ENCODE measurements around the gene HNRNPR. TPM values are rescaled to one million over a fixed set of nuclear protein-coding genes. Genes with fewer than 3 reads are reported as not detected.
A peak's percentile ranks its signal among the peaks of the same experiment; 100 is the strongest.

HNRNPR gene
- total RNA-seq (100 to 1,000 TPM in 4 of 5 experiments, 10 to 100 TPM in 1; 97.4 to 235 (median 117) TPM), polyA plus RNA-seq (100 to 1,000 TPM; 197 to 208 TPM), total RNA-seq (130 reads per million, percentile 88 among the genes with 10 or more reads in this experiment)

DNA sequence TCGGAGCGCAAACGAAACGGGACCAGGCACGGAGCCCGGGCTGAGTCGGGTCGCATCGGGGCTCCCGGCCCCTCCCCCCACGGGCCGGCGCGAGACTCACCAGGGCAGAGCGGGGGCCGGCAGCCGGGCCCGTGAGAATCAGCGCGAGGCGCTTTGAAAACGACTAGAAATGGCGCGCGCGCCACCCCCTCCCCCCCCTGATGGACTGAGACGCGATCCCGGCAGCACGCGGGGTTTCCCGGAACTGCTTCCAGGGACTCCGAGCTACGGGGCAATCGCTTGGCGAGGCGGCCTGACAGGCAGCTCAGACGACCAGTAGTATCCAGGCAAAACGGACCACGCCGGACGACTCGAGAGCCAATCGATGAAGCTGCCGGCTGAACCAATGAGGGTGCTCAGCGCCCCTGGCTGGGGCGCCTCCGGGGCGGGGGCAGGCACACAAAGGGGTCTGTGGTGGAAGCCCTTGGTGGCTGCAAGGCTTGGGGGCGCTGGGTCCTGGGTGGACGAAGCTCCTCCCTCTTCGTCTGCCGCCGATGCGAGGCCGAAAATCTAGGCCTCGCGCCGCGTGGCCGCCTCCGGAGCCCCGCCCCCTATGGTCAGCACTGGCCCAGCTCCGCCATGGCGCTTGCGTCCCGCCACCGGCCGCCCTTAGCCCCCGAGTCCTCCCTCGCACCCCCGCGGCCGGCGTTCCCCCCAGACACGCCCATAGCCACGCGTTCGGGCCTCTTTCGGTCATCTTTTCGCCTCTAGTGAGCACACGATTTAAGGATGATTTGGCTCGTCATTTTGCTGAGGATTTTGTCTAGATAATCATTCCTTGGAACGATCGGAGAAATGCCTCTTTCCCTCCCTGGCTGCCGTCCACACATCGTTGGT is at the start of gene HNRNPR:
HNRNPR (minus strand) TSS at position 174 of the 876 bp plus-strand sequence. CDS start 3,276 bp downstream, outside the sequence.
- no peaks in the 10 kb centered on the region for H3K27me3 ChIP-seq (ENCODE audit: control insufficient read depth in 2 of 2, insufficient read depth in 2 of 2, low read length in 2 of 2)
- H3K27me3 Mint-ChIP-seq: no peaks in the 10 kb centered on the region
- no peaks in the 10 kb centered on the region for H3K9me3 ChIP-seq (ENCODE audit: control insufficient read depth in 2 of 3, low read length in 3 of 3)
- peaks cover 34 to 47% (median 45%) of the 10 kb centered on the region in 7 donors for H3K4me1 Mint-ChIP-seq
- peak within 1 kb of the TSS; percentile 89 for H3K4me3 ChIP-seq (ENCODE audit: low read length)
- H3K4me1 ChIP-seq (ENCODE audit: control insufficient read depth in 2 of 2, insufficient read depth in 2 of 2, low read length in 2 of 2): peaks cover 25 to 28% of the 10 kb centered on the region in 2 donors
- peak within 1 kb of the TSS; percentile 83 for H3K27ac ChIP-seq (ENCODE audit: low read depth, low read length)
- intact Hi-C loops (cut with micrococcal nuclease): loop anchor here (1.0 to 10.0 kb wide), 9 partner anchors 24 to 1560 kb away; partner anchors contain the start of genes ASAP3 (in 2 of the 2), E2F2 (in 2 of the 2), SRRM1 (in 1 of the 2) and TCEA3 (in 1 of the 2)
- ATAC-seq (peak; percentile 97), DNase-seq (peak; percentile 90 to 99 (median 97))
- ChIA-PET POLR2A (interaction anchor here (0.6 to 2.4 kb wide), 20 partner anchors 10 to 1583 kb away, joined by 3 to 62 read pairs (median 4); partner anchors contain the start of gene ZNF436), CTCF (interaction anchor here (1.0 kb wide), 1 partner anchor 24 kb away, joined by 3 read pairs; no protein-coding TSS in a partner anchor)
- H3K27ac Mint-ChIP-seq: peak within 1 kb of the TSS; percentile 89 to 98 (median 97)
- H3K36me3 Mint-ChIP-seq: peaks cover 0 to 11% (median 0%) of the 10 kb centered on the region in 5 donors
- H3K9me3 Mint-ChIP-seq: peaks cover 0 to 2% (median 0%) of the 10 kb centered on the region in 11 donors
- peaks cover 0 to 7% (median 0%) of the 10 kb centered on the region in 3 experiments for H3K36me3 ChIP-seq (ENCODE audit: control insufficient read depth in 2 of 3, insufficient read depth in 3 of 3, low read length in 3 of 3)
- peak within 1 kb of the TSS; percentile 81 to 100 (median 94) for H3K4me3 Mint-ChIP-seq

DNA sequence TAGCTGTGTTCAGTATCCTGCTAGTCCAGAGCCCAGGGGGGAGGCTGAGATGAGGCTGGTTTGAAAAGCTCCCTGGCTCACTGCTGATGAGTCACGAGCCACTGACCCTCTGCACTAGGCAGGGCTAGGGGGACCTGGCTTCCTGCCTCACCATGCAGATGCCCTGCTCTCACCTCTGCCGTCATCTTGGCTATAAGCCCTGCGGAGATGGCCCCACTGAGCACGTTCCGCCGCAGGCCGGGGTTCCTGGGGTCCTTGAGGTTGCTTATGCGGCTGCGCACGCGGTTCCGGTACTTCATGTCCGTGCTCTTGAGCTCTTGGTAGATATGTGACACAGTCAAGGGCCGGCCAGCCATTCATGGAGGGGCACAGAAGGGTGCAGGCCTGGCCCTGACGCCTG is 49.6 kb upstream of the HNRNPR start:
- no peak overlapping the region for H3K27ac Mint-ChIP-seq
- POLR2A ChIA-PET: no interaction called here
- no peaks in the 10 kb centered on the region for H3K27me3 Mint-ChIP-seq
- H3K9me3 Mint-ChIP-seq: no peaks in the 10 kb centered on the region
- DNase-seq (no peak), ATAC-seq (no peak)
- no peaks in the 10 kb centered on the region for H3K9me3 ChIP-seq (ENCODE audit: control insufficient read depth in 2 of 3, low read length in 3 of 3)
- H3K27me3 ChIP-seq (ENCODE audit: control insufficient read depth in 2 of 2, insufficient read depth in 2 of 2, low read length in 2 of 2): no peaks in the 10 kb centered on the region
- H3K36me3 Mint-ChIP-seq: peaks cover 2 to 39% (median 12%) of the 10 kb centered on the region in 5 donors
- no peak overlapping the region for H3K27ac ChIP-seq (ENCODE audit: low read depth, low read length)
- intact Hi-C loops (cut with micrococcal nuclease): no loop called here
- H3K4me3 ChIP-seq (ENCODE audit: low read length): no peak overlapping the region
- H3K36me3 ChIP-seq (ENCODE audit: control insufficient read depth in 2 of 3, insufficient read depth in 3 of 3, low read length in 3 of 3): peaks cover 0 to 40% (median 0%) of the 10 kb centered on the region in 3 experiments
- CTCF ChIA-PET: interaction anchor here (0.8 to 2.2 kb wide), 2 partner anchors 9 to 17 kb away, joined by 4 to 6 read pairs; no protein-coding TSS in a partner anchor
- H3K4me3 Mint-ChIP-seq: no peak overlapping the region
- no peaks in the 10 kb centered on the region for H3K4me1 ChIP-seq (ENCODE audit: control insufficient read depth in 2 of 2, insufficient read depth in 2 of 2, low read length in 2 of 2)
- H3K4me1 Mint-ChIP-seq: peaks cover 0 to 5% (median 0%) of the 10 kb centered on the region in 7 donors

DNA sequence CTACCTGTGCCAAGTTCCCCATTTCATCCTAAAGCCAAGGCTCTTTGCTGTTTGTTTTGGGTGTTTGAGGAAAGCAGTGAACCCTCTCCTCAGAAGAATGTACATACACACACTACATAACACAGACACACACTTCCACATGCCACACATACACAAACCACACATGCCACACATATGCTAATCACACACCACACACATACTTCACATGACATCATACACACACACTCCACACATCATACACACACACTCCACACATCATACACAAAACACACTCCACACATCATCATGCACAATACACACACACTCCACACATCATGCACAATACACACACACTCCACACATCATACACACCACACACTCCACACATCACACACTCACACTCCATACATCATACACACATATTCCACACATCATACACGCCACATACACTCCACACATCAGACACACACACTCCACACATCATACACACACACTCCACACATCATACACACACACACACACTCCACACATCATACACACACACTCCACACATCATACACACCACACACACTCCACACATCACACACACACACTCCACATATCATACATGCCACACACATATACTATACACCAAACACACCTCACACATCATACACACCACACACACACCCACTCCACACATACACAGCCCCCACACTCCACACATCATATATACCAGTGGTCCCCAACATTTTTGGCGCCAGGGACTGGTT is 48.2 kb upstream of the HNRNPR start:
- no peak overlapping the region for H3K27ac Mint-ChIP-seq
- intact Hi-C loops (cut with micrococcal nuclease): no loop called here
- H3K9me3 ChIP-seq (ENCODE audit: control insufficient read depth in 2 of 3, low read length in 3 of 3): no peaks in the 10 kb centered on the region
- POLR2A ChIA-PET: no interaction called here
- no peak overlapping the region for H3K4me3 Mint-ChIP-seq
- DNase-seq: no peak
- H3K4me1 Mint-ChIP-seq: peaks cover 0 to 5% (median 0%) of the 10 kb centered on the region in 7 donors
- CTCF ChIA-PET: no interaction called here
- no peak overlapping the region for H3K27ac ChIP-seq (ENCODE audit: low read depth, low read length)
- no peaks in the 10 kb centered on the region for H3K27me3 ChIP-seq (ENCODE audit: control insufficient read depth in 2 of 2, insufficient read depth in 2 of 2, low read length in 2 of 2)
- H3K27me3 Mint-ChIP-seq: no peaks in the 10 kb centered on the region
- no peak for ATAC-seq
- no peak overlapping the region for H3K4me3 ChIP-seq (ENCODE audit: low read length)
- peaks cover 0 to 38% (median 0%) of the 10 kb centered on the region in 3 experiments for H3K36me3 ChIP-seq (ENCODE audit: control insufficient read depth in 2 of 3, insufficient read depth in 3 of 3, low read length in 3 of 3)
- no peaks in the 10 kb centered on the region for H3K4me1 ChIP-seq (ENCODE audit: control insufficient read depth in 2 of 2, insufficient read depth in 2 of 2, low read length in 2 of 2)
- H3K36me3 Mint-ChIP-seq: peaks cover under 1 to 32% (median 7%) of the 10 kb centered on the region in 5 donors
- H3K9me3 Mint-ChIP-seq: no peaks in the 10 kb centered on the region

DNA sequence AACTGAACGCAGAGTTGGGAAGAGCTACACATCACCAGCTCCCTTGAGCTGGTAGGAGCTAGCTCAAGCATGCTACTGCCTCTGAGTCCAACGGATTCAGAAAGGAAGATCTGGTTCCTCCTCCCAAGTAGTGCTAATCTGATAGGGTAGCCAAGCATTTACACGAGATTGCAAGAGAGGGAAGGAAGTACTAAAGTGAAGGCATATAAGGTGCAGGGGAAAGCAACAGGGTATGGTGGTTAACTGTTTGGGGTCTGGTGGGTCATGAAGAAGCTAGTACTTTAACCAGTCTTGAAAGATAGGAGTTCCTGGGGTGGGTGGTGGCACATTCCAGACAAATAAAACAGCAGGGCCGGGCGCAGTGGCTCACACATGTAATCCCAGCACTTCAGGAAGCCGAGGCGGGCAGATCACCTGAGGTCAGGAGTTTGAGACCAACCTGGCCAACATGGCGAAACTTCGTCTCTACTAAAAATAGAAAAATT is 45.8 kb upstream of the HNRNPR start:
- Mint-ChIP-seq H3K4me3 (no peak overlapping the region), H3K4me1 (peaks cover 0 to 2% (median 0%) of the 10 kb centered on the region in 7 donors), H3K27me3 (no peaks in the 10 kb centered on the region), H3K27ac (peak overlapping the region in 4 of 9 donors; percentile 28 to 67 (median 46)), H3K9me3 (no peaks in the 10 kb centered on the region), H3K36me3 (peaks cover 0 to 19% (median 5%) of the 10 kb centered on the region in 5 donors)
- Histone ChIP-seq H3K27ac (ENCODE audit: low read depth, low read length) (no peak overlapping the region), H3K9me3 (ENCODE audit: control insufficient read depth in 2 of 3, low read length in 3 of 3) (no peaks in the 10 kb centered on the region), H3K27me3 (ENCODE audit: control insufficient read depth in 2 of 2, insufficient read depth in 2 of 2, low read length in 2 of 2) (no peaks in the 10 kb centered on the region), H3K4me3 (ENCODE audit: low read length) (no peak overlapping the region), H3K36me3 (ENCODE audit: control insufficient read depth in 2 of 3, insufficient read depth in 3 of 3, low read length in 3 of 3) (peaks cover 0 to 38% (median 0%) of the 10 kb centered on the region in 3 experiments), H3K4me1 (ENCODE audit: control insufficient read depth in 2 of 2, insufficient read depth in 2 of 2, low read length in 2 of 2) (no peaks in the 10 kb centered on the region)
- intact Hi-C loops (cut with micrococcal nuclease): no loop called here
- DNase-seq (no peak), ATAC-seq (no peak)
- CTCF ChIA-PET: interaction anchor here (0.6 kb wide), 1 partner anchor 1179 kb away, joined by 4 read pairs; no protein-coding TSS in a partner anchor
- POLR2A ChIA-PET: interaction anchor here (0.9 kb wide), 1 partner anchor 35 kb away, joined by 3 read pairs; no protein-coding TSS in a partner anchor

DNA sequence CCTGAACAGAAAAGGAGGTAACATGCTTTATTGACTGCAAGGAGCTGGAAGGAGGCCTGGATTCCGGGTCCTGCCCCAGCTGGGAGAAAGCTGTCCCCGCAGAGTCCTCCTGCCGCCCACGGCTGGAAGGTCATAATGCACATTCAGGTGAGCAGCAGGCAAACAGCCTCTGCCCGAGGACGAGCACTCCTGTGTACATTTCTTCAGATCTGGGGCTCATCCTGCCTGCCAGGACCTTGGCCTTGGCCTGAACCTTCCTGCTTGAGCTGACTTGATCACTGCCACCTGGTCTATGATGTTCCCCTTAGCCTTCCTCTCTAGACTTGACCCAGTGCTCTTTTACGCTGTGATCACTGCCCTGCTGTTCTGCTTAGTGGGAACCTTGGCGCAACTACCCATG is 43.4 kb upstream of the HNRNPR start:
- Mint-ChIP-seq H3K27me3 (no peaks in the 10 kb centered on the region), H3K4me3 (no peak overlapping the region), H3K9me3 (no peaks in the 10 kb centered on the region), H3K4me1 (peaks cover 0 to 2% (median 0%) of the 10 kb centered on the region in 7 donors), H3K36me3 (peaks cover 0 to 23% (median 7%) of the 10 kb centered on the region in 5 donors), H3K27ac (peak overlapping the region in 1 of 9 donors; percentile 25)
- Histone ChIP-seq H3K27ac (ENCODE audit: low read depth, low read length) (no peak overlapping the region), H3K27me3 (ENCODE audit: control insufficient read depth in 2 of 2, insufficient read depth in 2 of 2, low read length in 2 of 2) (no peaks in the 10 kb centered on the region), H3K4me1 (ENCODE audit: control insufficient read depth in 2 of 2, insufficient read depth in 2 of 2, low read length in 2 of 2) (no peaks in the 10 kb centered on the region), H3K36me3 (ENCODE audit: control insufficient read depth in 2 of 3, insufficient read depth in 3 of 3, low read length in 3 of 3) (peaks cover 0 to 38% (median 0%) of the 10 kb centered on the region in 3 experiments), H3K9me3 (ENCODE audit: control insufficient read depth in 2 of 3, low read length in 3 of 3) (no peaks in the 10 kb centered on the region), H3K4me3 (ENCODE audit: low read length) (no peak overlapping the region)
- ChIA-PET CTCF (no interaction called here), POLR2A (no interaction called here)
- intact Hi-C loops (cut with micrococcal nuclease): no loop called here
- DNase-seq (no peak), ATAC-seq (no peak)

DNA sequence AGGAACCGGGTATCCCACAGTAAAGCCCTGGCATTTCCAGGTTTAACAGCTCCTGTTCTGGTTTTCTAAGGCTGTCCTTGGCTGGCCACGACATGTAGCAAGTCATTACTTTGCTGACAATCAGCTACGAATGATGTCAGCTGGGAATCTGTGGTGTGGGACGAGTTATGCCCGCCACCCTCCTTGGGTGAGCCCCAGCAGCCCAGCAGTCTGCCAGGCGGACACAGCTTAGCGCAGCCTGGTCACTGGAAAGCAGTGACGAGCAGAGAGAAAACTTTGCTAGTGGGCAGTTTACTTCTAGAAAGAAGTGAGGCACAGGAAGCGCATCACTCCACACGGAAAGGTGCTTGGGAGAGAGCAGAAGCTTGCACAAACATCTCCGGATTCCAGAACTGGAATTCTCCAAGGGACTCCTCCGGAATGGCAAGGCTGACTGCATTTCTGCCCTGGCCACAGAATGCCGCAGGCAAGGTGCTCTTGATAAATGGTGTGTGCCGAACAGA is 41.1 kb upstream of the HNRNPR start:
- H3K27me3 Mint-ChIP-seq: no peaks in the 10 kb centered on the region
- Histone ChIP-seq H3K36me3 (ENCODE audit: control insufficient read depth in 2 of 3, insufficient read depth in 3 of 3, low read length in 3 of 3) (peaks cover 0 to 52% (median 0%) of the 10 kb centered on the region in 3 experiments), H3K9me3 (ENCODE audit: control insufficient read depth in 2 of 3, low read length in 3 of 3) (no peaks in the 10 kb centered on the region), H3K4me1 (ENCODE audit: control insufficient read depth in 2 of 2, insufficient read depth in 2 of 2, low read length in 2 of 2) (no peaks in the 10 kb centered on the region), H3K27ac (ENCODE audit: low read depth, low read length) (no peak overlapping the region), H3K27me3 (ENCODE audit: control insufficient read depth in 2 of 2, insufficient read depth in 2 of 2, low read length in 2 of 2) (no peaks in the 10 kb centered on the region), H3K4me3 (ENCODE audit: low read length) (no peak overlapping the region)
- H3K4me1 Mint-ChIP-seq: peaks cover 0 to 4% (median 0%) of the 10 kb centered on the region in 7 donors
- DNase-seq (no peak), ATAC-seq (no peak)
- no peak overlapping the region for H3K27ac Mint-ChIP-seq
- H3K36me3 Mint-ChIP-seq: peaks cover 0 to 28% (median 7%) of the 10 kb centered on the region in 5 donors
- no peak overlapping the region for H3K4me3 Mint-ChIP-seq
- CTCF ChIA-PET: interaction anchor here (0.6 kb wide), 1 partner anchor 40 kb away, joined by 5 read pairs; no protein-coding TSS in a partner anchor
- no peaks in the 10 kb centered on the region for H3K9me3 Mint-ChIP-seq
- POLR2A ChIA-PET: interaction anchor here (0.6 kb wide), 1 partner anchor 44 kb away, joined by 3 read pairs; no protein-coding TSS in a partner anchor
- intact Hi-C loops (cut with micrococcal nuclease): no loop called here
